Measurements from ENCODE around the gene OR4K2.

GRCh38 chr14:19900999-19901398 is 26.1 kb downstream of the OR4K2 start:
- TF ChIP-seq CTCF (IDR thresholded peaks at IDR 0.05) (no peak), POLR2A (IDR thresholded peaks at IDR 0.05) (no peak)

Measured in adrenal gland (tissue), 5 donors.